Epithelial cell of esophagus (primary cell): Measurements from ENCODE around the gene SH2D3C.

Experiments
- DNase-seq: peaks from one replicate; pipeline ENCODE4 v3.0.0; 2010; ENCODE audit warnings: low read depth
- H3K4me3 ChIP-seq: 2 replicates; pipeline ENCODE4 v1.5.1; 2011; ENCODE audit warnings: mild to moderate bottlenecking, low read length, control low read depth
- CTCF ChIP-seq: IDR thresholded peaks from 2 replicates; pipeline ENCODE4 v1.5.1; 2011; ENCODE audit warnings: low read depth, mild to moderate bottlenecking, low read length, control low read depth, inconsistent platforms; ENCODE audit not compliant: insufficient read depth; ENCODE audit errors: missing control alignments

The SH2D3C gene

GRCh38 chr9:127749090-127749787 is 29.2 kb downstream of the SH2D3C start:
- H3K4me3 ChIP-seq: no peak overlapping the region
- no peak for DNase-seq
- TF ChIP-seq CTCF: no peak

- DNase-seq: no peak
- no peak for TF ChIP-seq CTCF
- no peak overlapping the region for H3K4me3 ChIP-seq
Measured at GRCh38 chr9:127746959-127747569, 31.4 kb downstream of the SH2D3C start.

- no peak overlapping the region for H3K4me3 ChIP-seq
- DNase-seq: no peak
- no peak for TF ChIP-seq CTCF
Measured at GRCh38 chr9:127744398-127745110, 33.9 kb downstream of the SH2D3C start.

GRCh38 chr9:127742435-127743088 is 35.9 kb downstream of the SH2D3C start:
- H3K4me3 ChIP-seq: no peak overlapping the region
- peak; percentile 72 for DNase-seq
- TF ChIP-seq CTCF: no peak

- H3K4me3 ChIP-seq: no peak overlapping the region
- no peak for TF ChIP-seq CTCF
- DNase-seq: peak; percentile 37
Measured at GRCh38 chr9:127741831-127742434, 36.5 kb downstream of the SH2D3C start.

- DNase-seq: peak; percentile 69
- H3K4me3 ChIP-seq: no peak overlapping the region
- TF ChIP-seq CTCF: no peak
Measured at GRCh38 chr9:127739614-127740330, 38.7 kb downstream of the SH2D3C start.
